GM12892 (cell line): ENCODE data around the gene ATIC.

Source experiments
- POLR2A ChIP-seq: IDR thresholded peaks from 2 replicates; pipeline ENCODE4 v1.6.1; 2011; ENCODE audit warnings: low read depth, low read length, control low read depth
- POLR2AphosphoS5 ChIP-seq: IDR thresholded peaks from 2 replicates; pipeline ENCODE4 v1.6.1; 2011; ENCODE audit warnings: low read depth, low read length, control low read depth
- TAF1 ChIP-seq: IDR thresholded peaks from 2 replicates; pipeline ENCODE4 v1.6.1; 2011; ENCODE audit warnings: low read depth, mild to moderate bottlenecking, control low read depth, low read length, borderline replicate concordance

- TF ChIP-seq POLR2A (no peak), TAF1 (no peak), POLR2AphosphoS5 (no peak)
Measured at GRCh38 chr2:215264374-215264773, 47.5 kb upstream of the ATIC start.
